C4-2B (cell line): Measurements from ENCODE around the gene ISOC1.

Experiments used
- CTCF ChIP-seq: fragments of 450-650 bp; conservative IDR thresholded peaks from 2 replicates; pipeline ENCODE4 v1.5.1; 2017; ENCODE audit warnings: mild to moderate bottlenecking
- ZFX ChIP-seq: fragments of 450-650 bp; IDR thresholded peaks from 2 replicates; pipeline ENCODE4 v1.6.1; 2017

GRCh38 chr5:129125819-129126218 is 31.3 kb downstream of the ISOC1 start:
- TF ChIP-seq CTCF, result no peak
- no peak for TF ChIP-seq ZFX
